Glutamatergic neuron (in vitro differentiated cells): Measurements from ENCODE around the gene SPECC1. TPM values are rescaled to one million over a fixed set of nuclear protein-coding genes. Genes with fewer than 3 reads are reported as not detected.

Experiments
- DNase-seq: peaks from one replicate; pipeline ENCODE4 v3.0.0; 2022
- H3K27ac Mint-ChIP-seq: one replicate; pipeline ENCODE4 v1.8.0; 2020; ENCODE audit warnings: mild to moderate bottlenecking, mixed read lengths, inconsistent platforms; ENCODE audit not compliant: unreplicated experiment
- H3K27me3 Mint-ChIP-seq: one replicate; pipeline ENCODE4 v1.8.0; 2020; ENCODE audit warnings: mild to moderate bottlenecking, moderate library complexity, mixed read lengths, inconsistent platforms; ENCODE audit not compliant: unreplicated experiment
- H3K36me3 Mint-ChIP-seq: one replicate; pipeline ENCODE4 v1.8.0; 2020; ENCODE audit warnings: mild to moderate bottlenecking, mixed read lengths, inconsistent platforms; ENCODE audit not compliant: unreplicated experiment
- H3K4me1 Mint-ChIP-seq: one replicate; pipeline ENCODE4 v1.8.0; 2020; ENCODE audit warnings: mild to moderate bottlenecking, low read depth, mixed read lengths, inconsistent platforms; ENCODE audit not compliant: unreplicated experiment
- H3K4me3 Mint-ChIP-seq: one replicate; pipeline ENCODE4 v1.8.0; 2020; ENCODE audit warnings: mild to moderate bottlenecking, mixed read lengths, inconsistent platforms; ENCODE audit not compliant: unreplicated experiment
- H3K9me3 Mint-ChIP-seq: one replicate; pipeline ENCODE4 v1.8.0; 2020; ENCODE audit warnings: mild to moderate bottlenecking, moderate library complexity, mixed read lengths, inconsistent platforms; ENCODE audit not compliant: unreplicated experiment
- total RNA-seq: library from RNA; stranded (reverse); fragmentation: NEBNext Ultra II Directional; extraction: Animal tissue kit (Norgen Biotek cat#: 25700); gene quantifications from one replicate; pipeline ENCODE4 v1.2.1, GENCODE V29; 2021; ENCODE audit not compliant: unreplicated experiment
- TF ChIP-seq, protein P1 (sequence below): fragments of 200-600 bp; sonication (generic); IDR thresholded peaks from one replicate; pipeline ENCODE4 v1.5.0; 2021; ENCODE audit not compliant: partially characterized antibody, unreplicated experiment

The SPECC1 gene
- total RNA-seq, 1 donor from 2014 or later: 60.6 TPM

DNA sequence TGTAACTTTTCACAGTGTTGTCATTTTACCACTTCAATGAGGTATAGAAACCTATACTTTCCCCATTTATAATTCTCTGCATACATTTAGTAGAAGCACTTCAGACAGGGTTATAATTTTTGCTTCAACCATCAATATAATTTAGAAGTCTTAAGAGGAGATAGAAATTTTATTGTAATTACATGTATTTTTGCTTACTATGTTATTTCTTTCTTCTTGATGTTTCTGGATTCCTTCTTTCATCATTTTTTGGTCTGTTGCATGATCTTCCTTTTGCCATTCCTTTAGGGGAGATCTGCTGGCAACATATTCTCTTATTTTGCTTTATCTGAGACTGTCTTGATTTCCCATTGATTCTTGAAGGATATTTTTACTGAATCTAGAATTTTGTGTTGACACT is 31.1 kb downstream of the SPECC1 start:
- no peaks in the 10 kb centered on the region for H3K4me1 Mint-ChIP-seq
- H3K27ac Mint-ChIP-seq: no peak overlapping the region
- H3K4me3 Mint-ChIP-seq: no peak overlapping the region
- TF ChIP-seq, protein P1, sequence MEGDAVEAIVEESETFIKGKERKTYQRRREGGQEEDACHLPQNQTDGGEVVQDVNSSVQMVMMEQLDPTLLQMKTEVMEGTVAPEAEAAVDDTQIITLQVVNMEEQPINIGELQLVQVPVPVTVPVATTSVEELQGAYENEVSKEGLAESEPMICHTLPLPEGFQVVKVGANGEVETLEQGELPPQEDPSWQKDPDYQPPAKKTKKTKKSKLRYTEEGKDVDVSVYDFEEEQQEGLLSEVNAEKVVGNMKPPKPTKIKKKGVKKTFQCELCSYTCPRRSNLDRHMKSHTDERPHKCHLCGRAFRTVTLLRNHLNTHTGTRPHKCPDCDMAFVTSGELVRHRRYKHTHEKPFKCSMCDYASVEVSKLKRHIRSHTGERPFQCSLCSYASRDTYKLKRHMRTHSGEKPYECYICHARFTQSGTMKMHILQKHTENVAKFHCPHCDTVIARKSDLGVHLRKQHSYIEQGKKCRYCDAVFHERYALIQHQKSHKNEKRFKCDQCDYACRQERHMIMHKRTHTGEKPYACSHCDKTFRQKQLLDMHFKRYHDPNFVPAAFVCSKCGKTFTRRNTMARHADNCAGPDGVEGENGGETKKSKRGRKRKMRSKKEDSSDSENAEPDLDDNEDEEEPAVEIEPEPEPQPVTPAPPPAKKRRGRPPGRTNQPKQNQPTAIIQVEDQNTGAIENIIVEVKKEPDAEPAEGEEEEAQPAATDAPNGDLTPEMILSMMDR: no peak
- no peaks in the 10 kb centered on the region for H3K27me3 Mint-ChIP-seq
- no peaks in the 10 kb centered on the region for H3K9me3 Mint-ChIP-seq
- DNase-seq: no peak
- H3K36me3 Mint-ChIP-seq: no peaks in the 10 kb centered on the region

DNA sequence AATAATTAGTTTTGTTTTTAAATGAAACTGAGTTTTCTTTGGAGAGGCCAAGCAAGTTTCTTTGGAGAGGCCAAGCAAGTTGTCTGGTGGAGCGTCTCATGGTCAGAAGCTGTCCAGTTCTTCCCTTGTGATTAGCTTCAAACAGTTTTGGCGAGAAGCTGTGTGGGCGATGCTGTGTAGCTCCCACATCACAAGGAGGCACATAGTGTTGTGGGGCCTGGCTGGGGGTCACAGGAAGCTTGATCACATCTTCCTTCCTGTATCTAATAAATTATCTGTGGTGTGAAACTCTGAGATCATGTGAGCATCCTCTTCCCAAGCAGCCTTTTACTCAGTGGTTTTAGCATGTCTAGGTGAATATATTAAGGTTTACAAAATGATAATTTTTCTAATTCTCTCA is 33.9 kb downstream of the SPECC1 start:
- H3K27me3 Mint-ChIP-seq: no peaks in the 10 kb centered on the region

DNA sequence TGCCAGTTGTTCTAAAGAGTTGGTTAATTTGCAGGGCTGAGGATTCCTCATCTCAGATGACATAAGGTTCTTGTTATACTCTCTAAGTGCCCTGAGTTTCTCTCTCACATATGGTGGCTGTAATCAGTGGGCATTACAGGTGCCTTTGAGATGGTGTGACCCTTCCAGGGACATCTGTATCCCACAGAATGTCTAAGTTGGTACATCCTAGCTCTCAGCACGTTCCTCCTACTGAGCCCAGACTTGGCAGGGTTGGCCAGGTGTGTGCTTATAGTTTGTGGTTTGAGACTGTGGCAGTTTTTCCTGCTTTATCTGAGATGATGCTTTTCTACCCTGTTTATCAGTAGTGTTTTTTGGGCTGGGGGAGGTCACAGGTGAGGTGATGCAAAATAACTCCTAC is 36.3 kb downstream of the SPECC1 start:
- H3K27me3 Mint-ChIP-seq: no peaks in the 10 kb centered on the region
- H3K9me3 Mint-ChIP-seq: no peaks in the 10 kb centered on the region
- no peaks in the 10 kb centered on the region for H3K4me1 Mint-ChIP-seq
- no peak overlapping the region for H3K4me3 Mint-ChIP-seq
- no peak for DNase-seq
- peaks cover 4% of the 10 kb centered on the region for H3K36me3 Mint-ChIP-seq
- no peak overlapping the region for H3K27ac Mint-ChIP-seq
- TF ChIP-seq, protein P1: no peak

More for the DNA sequence above, 33.9 kb downstream of the SPECC1 start:
- Mint-ChIP-seq H3K36me3 (peaks cover 4% of the 10 kb centered on the region), H3K9me3 (no peaks in the 10 kb centered on the region), H3K4me1 (no peaks in the 10 kb centered on the region), H3K27ac (no peak overlapping the region), H3K4me3 (no peak overlapping the region)
- TF ChIP-seq, protein P1: no peak
- DNase-seq: no peak

DNA sequence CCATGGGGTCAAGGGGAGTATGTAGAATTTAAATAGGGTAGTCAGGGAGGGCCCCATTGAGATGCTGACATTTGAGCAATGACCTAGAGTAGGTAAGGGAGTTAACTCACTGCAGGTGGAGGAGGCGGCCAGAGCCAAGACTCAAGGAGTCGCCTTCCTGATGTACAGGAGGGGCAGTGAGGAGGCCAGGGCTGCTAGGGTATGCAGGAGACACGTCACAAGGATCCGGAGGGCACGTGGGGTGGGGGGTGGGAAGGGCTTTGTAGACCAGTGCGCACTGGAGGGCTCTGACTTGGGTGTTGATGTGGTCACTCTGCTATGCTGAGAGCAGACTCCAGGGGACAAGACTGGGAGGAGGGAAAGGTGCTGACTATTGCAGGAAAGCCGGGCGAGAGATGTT is 37.5 kb downstream of the SPECC1 start:
- no peak for DNase-seq
- no peaks in the 10 kb centered on the region for H3K9me3 Mint-ChIP-seq
- H3K27me3 Mint-ChIP-seq: no peaks in the 10 kb centered on the region
- peaks cover 4% of the 10 kb centered on the region for H3K36me3 Mint-ChIP-seq
- no peak overlapping the region for H3K4me3 Mint-ChIP-seq
- TF ChIP-seq, protein P1: no peak
- H3K27ac Mint-ChIP-seq: no peak overlapping the region
- no peaks in the 10 kb centered on the region for H3K4me1 Mint-ChIP-seq

DNA sequence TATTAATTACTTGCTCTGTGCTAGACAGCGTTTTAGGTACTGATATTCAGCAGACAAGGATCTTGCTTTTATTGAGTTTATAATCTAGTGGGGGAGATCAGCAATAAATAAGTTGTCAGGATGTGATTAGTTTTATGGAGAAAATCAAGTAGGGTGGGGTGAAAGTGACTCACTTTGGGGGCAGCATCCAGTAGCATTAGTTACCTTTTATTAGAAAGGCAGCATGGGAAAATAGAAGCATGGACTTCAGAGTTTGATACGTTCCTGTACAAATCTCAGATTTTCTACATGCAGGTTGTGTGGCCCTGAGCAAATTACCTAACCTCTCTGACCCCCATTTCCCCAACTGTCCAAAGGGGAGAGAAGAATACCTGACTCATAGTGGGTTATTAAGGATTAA is 42.5 kb downstream of the SPECC1 start:
- Mint-ChIP-seq H3K36me3 (peaks cover 3% of the 10 kb centered on the region), H3K4me1 (no peaks in the 10 kb centered on the region), H3K27ac (no peak overlapping the region), H3K9me3 (no peaks in the 10 kb centered on the region), H3K4me3 (no peak overlapping the region), H3K27me3 (no peaks in the 10 kb centered on the region)
- no peak for DNase-seq
- TF ChIP-seq, protein P1: no peak
